ENCODE results near the gene C1orf174.

C1orf174 gene

DNA sequence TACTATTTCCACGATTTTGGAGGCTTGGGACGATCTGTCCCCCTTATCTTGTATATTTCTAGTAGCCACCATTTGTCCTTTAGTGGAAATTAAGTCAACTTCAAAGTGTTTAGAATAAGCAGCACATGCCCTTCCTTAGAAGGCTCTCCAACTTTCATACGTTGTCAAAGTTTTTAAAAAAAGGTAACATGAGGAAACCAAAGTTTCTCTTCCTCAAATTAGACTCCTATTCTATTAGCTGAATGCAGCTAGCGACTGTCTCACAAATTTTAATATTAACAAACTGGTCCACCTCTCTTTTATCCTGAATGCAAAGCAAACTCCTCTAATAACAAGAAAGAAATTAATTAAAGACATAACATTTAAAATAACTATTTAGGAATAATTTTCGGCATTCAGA, 6.9 kb downstream of the C1orf174 start:
- no peak for DNase-seq

DNA sequence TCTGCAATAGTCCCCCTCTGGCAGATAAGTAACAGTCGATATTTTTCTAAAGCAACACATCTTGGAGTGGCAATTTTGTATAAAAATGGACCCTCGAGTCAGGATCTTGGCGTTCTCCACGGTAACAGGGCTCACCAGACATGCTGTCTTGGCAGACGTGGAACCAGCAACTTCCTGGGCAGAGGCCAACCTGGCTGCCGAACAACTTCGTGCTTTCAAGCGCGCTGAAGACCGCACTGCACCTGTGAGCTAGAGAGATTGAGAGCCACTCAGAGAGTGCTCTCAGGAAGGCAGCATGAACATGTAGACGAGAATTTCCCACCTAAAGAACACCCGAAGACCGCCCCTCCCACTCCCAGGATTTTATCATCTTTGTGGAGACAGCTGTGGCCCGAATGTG, 7.3 kb downstream of the C1orf174 start:
- no peak for DNase-seq

DNA sequence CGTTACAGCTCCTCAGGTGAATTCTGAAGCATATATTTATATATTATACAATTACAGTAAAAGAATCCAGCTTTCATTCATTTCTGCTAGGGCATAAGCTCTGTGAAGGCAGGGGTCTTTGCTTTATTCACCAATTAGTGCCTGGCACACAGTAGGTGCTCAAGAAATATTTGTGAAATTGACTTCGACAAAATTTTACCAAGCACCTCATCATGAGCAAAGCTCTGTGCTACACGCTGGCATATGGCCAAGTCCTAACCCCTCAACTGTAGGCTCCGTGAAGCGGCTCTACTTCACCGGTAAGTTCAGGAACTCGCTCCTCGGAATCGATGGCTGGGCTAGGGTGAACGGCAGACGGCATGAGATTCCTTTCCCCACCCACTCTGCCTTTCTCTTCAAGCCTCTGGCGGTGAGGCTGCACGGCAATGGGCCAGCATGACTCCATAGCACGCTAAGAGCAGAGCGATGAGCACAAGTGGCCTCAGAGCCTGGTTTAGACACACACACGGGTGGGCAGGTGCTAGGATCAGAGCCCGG, 8.7 kb downstream of the C1orf174 start:
- DNase-seq: no peak

DNA sequence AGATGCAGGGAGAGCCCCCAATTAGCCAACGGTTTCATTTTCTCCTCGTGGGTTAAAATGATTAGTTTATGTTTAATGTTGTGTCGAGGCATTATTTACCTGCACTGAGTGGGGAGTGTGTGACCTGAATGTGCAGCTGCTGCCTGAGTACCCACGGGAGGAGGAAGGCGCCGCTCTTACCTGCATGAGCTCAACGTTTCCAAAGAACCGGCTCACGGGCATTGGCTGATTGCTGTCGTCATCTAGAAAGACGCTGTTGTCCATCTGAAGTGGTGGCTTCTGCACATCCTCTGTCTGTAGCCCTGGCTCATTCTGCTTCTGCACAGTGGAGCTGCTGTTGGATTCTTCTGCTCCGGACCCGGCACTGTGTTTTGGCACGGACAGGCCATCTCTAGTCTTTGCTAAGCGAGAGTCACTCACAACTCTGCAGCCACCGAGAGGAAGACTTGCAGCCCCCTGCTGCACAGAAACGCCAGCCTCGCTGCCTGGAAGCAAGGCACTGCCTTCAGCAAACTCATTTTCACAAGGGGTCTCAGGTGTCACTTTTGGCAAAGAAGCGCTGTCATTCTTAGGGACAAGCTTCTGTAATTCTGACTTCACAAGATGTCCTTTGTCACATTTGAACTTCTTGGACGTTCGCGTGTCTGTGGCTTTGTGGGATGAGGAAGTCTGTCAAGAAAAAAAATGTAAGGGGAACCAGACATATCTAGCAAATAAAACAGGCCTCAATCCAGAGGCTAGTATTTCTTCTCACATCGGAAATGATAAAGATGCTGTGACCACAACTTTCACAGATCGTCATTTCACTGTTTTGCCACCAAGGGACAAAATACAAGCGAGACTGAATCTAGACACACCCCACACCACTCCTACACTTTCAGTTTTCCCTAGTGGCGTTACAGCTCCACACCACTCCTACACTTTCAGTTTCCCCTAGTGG, 9.4 kb downstream of the C1orf174 start:
- DNase-seq: no peak

DNA sequence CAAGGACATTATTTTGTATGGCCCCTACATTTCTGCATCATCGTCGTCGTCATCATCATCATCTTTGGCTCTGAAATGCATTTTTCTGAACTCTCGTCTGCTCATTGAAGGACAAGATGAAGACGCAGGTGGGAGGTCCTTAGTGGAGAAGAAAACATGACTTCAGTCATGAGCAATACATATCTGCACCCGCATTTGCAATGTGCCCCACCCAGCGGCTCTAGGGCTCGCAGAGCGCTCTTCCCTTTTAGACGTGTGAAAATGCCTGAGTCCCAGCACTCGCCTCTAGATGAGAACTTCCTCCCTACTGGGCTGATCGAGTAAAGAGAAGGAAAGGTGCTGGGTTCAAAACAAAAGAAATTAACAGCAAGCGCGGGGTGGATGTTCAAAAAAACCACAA, 10.1 kb downstream of the C1orf174 start:
- no peak for DNase-seq

DNA sequence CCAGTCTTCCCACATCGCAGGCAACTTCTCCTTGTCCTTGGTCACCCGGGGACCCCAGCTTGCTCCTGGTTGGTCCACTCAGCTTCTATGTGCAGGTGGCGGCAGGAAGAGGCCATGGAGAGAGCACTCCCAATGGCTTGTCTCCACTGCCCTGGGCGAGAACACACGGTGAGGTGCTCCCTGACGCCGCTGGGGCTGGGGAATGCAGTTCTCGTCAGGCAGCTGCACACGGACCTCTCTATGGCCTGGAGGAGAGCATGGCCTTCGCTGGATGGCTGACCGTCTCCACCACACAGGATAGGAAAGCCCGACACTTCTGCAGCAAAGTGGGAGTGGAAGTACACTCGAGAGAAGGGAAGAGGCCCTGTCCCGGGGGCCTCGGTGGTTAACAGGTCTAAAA, 11.8 kb downstream of the C1orf174 start:
- DNase-seq: no peak

DNA sequence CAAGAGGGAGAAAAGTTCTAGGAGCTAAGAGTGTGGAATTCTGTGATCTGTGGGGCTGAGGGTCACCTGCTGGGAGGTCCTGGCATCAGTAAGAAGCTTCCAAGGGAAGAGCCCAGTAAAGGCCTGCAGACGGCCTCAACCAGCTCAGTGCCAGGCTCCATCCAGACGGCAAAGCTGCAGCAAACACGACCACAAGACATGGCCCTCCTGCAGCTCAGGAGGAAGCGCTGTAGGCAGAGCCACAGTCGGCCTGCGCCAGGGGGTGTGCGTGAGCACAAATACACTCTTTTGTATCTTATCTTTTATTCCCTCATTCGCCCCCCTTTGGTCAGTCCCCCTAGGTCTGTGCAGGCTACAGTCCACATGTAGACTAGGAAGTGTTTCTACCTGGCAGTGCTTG, 13.4 kb downstream of the C1orf174 start:
- DNase-seq: no peak

DNA sequence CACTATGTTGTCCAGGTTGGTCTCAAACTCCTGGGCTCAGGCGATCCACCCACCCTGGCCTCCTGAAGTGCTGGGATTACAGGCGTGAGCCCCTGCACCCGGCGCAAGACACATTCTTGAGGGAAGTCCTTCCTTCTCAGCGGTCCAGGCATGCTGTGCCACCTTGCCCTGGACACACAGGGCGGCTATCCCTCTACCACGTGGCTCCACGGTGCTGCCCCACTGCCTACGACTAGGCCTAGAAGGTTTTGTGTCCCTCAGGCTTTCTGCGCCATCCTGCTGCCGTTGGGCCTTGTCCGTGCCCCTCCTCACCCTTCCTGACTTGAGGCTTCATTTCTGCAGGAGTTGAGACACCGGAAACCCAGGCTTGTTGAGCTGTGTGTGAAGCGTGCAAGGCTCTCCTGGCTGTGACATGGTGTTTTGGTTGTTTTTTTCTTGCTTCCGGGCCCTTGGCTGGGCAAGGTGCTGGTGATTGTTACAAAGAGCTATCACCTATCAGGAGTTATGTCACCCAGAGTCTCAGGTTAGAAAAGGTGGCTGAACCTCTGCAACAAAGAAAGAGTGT, 13.9 kb downstream of the C1orf174 start:
- DNase-seq: no peak

DNA sequence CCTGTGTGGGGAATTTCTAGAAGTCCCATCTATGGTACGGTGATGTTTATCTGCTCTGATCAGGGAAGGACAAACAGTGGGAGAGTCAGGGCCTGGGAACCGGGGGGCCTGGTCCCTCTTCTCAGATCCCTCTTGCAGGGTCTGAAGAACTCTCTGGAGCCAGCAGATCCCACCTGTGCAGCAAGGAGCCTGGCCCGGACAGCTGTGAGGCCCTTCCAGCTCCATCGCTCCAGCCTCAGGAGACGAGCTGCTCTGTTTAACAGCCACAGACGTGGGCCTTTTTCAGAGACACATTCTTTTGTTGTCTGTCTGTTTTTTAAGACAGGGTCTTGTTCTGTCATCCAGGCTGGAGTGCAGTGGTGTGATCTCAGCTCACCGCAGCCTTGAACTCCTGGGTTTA, 14.5 kb downstream of the C1orf174 start:
- DNase-seq: no peak

DNA sequence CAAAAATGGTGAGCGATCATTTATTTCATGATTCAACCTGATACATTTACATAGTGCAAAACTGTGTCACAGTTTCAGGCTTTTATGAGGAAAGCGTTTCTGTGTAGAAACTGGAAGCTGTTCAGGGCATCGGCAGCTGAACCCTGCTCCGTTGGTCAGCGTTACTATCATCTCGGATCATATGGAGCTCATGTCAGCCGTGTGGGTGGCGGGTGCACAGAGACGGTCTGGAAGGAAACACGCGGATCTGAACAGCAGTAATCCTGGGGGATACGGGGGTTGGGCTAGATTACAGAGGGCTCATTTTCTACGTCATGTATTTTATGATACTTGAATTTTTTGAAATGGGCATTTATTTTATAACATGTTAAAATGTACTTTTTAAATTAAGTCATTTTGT, 15.1 kb downstream of the C1orf174 start:
- no peak for DNase-seq

DNA sequence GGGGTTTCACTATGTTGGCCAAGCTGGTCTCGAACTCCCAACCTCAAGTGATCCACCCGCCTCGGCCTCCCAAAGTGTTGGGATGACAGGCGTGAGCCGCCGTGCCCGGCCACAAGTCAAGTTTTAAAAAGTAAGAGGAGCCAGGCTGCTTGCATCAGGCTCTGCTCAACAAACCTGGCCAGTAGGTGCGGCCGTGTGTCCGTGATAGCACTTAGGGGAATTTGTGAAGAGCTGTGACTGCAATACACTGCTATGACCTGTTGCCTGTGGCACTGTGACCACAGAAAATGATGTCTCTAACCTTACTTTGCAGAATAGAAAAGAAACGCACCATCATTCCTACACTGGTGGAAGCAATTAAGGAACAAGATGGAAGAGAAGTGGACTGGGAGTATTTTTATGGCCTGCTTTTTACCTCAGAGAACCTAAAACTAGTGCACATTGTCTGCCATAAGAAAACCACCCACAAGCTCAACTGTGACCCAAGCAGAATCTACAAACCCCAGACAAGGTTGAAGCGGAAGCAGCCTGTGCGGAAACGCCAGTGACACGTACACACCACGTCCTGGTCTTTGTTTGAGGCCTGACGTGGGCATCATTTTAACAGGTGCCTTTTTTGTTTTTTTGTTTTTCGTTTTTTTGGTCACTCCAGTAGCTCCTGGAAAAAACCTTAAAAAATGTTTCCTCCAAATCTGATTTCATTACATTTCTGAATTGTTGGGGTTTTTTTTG, 16.7 kb downstream of the C1orf174 start:
- no peak for DNase-seq

DNA sequence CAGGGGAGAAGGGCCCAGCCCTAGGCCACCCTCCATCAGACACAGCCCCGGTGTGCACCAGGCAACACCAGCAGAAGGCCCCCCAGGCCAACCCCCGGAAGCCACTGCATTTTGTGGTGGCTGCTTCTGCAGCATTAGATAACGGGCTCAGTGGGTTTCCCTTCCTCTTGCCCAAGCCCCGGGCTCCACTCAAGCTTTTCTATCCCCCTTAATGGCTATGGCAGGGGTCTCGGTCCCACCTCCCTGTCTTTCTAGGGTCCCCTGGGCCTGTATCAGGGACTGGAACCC, 18.9 kb downstream of the C1orf174 start:
- no peak for DNase-seq

DNA sequence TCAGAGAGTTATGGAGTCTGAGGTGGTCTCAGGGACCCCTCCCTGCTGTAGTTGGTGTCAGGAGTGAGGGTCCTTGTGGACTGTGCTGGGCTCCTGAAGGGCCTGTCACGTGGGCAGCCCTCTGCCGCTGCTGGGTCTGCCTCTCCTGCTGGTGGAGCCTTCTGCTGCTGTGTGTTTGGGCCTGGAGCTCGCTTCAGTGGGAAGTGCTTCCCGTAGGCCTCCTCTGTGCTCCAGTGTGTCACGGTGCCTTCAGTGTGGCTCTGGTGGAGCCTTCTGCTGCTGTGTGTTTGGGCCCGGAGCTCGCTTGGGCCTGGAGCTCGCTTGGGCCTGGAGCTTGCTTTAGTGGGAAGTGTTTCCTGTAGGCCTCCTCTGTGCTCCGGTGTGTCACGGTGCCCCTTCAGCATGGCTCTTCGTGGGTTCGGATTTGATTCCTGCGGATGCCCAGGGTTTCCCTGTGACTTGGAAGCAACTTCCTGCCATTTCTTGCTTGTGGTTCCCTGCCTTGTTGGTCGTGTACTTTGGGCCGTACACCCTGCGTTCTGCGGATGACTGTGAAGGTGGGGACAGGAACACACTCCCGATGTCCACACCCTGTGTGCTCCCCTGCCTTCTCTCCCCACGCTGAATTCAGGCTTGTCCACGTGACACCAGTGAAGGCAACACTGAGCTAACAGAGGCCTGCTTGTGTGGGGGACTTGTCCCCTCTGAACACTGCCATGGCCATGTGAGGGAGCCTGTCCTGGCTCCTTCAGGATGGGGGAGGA, 19.5 kb downstream of the C1orf174 start:
- DNase-seq: no peak

DNA sequence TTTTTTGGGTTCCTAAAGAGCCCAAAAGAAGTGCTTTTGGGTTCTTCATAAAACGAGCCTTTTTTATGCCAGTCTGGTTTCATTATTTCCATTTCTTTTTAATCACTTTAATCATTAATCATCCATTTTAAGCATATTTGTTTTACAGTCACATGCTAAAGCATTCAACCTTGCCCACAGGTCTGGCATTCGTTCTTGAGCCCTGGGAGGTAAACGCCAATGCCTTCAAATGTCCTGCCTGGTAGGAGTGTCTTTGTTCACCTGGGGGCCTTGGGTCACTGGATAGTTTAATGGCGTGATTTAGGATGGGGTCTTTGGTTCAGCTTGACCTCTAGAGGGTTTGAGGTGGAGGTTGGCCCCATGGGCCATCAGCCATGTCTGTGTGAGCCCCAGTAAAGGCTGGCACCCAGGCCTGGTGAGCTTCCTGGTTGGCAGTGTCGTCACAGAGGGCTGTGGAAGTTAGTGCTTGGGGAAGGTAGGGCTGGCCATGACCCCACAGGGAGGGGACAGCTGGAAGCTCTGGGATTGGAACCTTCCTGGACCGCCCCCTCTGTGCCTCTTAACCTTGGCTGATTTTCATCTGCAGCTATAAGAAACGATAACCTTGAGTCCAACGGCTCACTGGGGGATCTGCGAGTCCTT, 20.2 kb downstream of the C1orf174 start:
- DNase-seq: no peak

DNA sequence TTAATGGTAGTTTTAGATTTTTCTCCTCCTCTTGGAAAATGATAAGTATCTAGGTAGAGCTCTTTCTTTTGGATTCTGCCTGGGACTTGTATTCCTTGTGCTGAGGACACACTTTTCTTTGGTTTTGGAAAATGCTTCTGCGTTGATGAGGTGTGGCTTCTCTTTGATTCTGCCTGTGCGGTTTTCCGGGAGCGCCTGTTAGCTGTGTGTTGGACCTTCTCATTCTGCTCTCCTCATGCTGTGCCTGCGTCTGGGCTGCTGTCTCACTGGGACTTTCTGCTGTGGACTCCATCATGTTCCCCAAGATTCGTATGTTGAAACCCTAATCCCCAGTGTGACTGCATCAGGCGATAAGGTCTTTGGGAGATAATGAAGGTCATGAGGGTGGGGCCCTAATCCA, 21.0 kb downstream of the C1orf174 start:
- DNase-seq: no peak

DNA sequence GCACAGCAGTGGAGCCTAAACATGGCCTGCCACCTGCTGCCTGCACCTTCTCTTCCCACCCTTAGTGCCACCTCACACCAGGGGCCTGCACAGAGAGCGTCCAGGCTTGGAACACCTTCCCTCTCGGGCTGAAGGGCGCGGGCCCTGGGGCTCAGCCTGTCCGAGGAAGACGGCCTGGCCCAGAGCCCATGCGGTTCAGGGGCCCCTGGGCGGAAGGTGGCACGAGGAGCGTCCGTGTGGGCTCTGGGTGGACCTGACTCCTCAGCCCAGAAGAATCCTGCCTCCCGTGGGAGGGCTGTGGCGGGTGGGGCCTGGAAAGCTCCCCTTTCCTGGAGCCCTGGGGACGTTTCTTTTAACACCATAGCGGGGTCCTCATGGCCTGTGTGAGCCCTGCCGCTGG, 23.4 kb downstream of the C1orf174 start:
- DNase-seq: no peak

DNA sequence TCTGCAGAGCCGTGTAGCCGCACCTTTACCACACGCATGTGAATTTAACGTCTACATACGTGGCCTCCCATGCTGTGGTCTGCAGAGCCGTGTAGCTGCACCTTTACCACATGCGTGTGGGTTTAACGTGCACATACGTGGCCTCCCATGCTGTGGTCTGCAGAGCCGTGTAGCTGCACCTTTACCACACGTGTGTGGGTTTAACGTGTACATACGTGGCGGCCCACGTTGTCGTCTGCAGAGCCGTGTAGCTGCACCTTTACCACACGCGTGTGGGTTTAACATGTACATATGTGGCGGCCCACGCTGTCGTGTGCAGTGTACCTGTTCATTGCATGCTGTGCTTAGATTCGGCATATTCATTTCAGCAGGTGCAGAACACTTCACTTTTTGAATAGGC, 25.3 kb downstream of the C1orf174 start:
- DNase-seq: no peak

DNA sequence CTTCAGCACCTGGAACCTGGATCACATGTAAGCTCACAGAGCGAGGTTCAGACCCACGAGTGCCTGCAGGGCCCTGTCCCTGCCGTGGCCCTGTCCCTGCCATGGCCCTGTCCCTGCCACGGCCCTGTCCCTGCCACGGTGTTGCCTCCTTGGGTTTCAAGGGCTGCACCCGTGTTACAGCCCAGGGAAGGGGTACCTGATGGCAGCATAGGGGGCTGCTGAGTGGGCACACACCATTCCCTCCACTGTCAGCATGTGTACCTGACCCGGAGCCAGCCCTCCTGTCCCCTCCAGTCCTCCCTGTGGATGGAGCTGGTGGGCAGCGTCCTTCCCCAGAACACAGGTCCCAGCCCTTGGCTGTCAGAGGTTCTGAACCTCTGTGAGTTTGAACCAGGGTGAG, 27.5 kb downstream of the C1orf174 start:
- DNase-seq: no peak

DNA sequence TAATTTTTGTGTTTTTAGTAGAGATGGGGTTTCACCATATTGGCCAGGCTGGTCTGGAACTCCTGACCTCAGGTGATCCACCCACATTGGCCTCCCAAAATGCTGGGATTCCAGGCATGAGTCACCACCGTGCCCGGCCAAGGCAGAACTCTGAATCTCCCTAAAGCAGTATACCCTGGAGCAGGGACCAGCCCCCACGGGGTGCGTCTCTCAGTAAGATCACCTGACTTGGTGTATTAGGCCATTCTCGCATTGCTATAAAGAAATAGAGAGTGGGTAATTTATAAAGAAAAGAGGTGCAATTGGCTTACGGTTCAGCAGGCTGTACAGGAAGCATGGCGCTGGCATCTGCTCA, 28.6 kb downstream of the C1orf174 start:
- no peak for DNase-seq

DNA sequence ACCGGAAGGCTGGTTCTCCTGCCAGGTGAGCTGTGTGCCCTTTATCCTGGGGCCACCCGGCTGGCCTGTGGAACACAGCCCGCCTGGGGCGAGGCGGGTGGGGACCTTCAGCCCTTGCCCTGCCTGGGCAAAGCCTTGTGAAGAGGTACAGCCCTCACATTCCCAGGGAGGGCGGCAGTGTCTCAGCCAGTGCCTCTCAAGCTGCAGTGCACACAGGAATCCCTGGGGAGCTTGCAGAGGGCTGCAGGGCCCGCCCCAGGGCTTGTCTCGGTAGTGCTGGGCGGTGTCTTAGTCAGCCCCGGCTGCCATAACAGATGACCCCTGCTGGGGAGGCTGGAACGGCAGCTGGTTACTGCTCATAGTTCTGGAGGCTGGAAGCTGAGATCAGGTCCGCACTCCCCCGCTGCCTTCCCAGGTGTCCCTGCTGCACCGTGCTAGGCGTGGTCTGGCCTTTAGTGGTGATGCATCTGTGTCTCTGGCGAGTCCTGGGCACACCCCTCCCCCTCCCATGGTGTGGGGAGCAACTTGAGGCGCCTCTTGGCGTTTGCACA, 30.2 kb downstream of the C1orf174 start:
- DNase-seq: no peak

DNA sequence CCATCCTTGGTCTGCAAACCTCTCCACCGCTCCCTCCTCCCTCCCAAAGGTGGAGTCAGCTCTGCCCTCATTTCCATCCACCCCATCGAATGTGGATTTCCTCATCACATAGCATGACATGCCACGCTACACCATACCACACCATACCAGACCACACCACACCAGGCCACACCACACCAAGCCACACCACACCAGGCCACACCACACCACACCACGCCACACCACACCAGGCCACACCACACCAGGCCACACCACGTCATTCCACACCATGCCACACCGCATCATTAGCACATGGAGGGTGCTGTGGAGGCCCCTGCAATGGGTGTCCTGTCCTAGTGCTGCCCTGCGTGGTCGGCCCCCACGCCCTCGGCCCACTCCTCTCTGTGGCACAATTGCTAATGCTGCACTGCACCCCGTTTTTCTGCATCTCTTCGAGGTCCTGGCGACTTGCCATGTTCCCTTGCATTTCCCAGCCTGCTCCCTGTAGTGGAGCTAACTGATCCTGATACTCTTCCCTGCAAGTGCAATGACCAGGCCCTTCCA, 31.5 kb downstream of the C1orf174 start:
- DNase-seq: no peak

DNA sequence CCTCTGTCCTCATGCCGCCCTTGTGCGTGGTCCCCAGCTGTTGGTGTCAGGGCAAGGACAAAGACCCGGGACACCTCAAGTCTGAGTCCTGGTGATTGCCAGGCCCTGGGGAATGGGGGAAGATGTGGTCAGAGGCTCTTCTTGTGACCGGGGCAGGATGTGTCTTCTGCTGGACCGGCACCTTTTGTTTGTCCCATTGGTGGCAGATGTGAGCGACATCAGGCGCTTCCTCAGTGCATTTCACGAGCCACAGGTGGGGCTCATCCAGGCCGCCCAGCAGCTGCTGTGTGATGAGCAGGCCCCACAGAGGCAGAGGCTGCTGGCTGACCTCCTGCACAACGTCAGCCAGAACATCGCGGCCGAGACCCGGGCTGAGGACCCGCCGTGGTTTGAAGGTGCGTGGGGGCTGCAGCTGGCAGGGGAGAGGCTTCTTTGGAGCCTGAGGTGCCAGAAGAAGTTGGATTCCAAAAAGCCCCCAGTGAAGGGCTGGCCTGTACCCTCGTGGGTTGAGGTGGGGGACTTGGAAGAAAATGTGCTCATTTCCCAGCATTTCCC, 34.4 kb downstream of the C1orf174 start:
- no peak for DNase-seq
